Mucosa of stomach (tissue), 1 donor: ENCODE data around the gene NOD1.
"Not testable (repeated sequence)": the region's sequence is repeated elsewhere in the genome, so short reads cannot be mapped to it uniquely, and the experiment has no call there.

ENCODE experiments used
- H3K27me3 ChIP-seq: one replicate; pipeline ENCODE4 v1.7.0; 2013; ENCODE audit warnings: mild to moderate bottlenecking, low read length; ENCODE audit not compliant: control insufficient read depth, insufficient read depth
- H3K36me3 ChIP-seq: one replicate; pipeline ENCODE4 v1.7.0; 2013; ENCODE audit warnings: low read length; ENCODE audit not compliant: control insufficient read depth, insufficient read depth
- H3K4me1 ChIP-seq: one replicate; pipeline ENCODE4 v1.7.0; 2013; ENCODE audit warnings: mild to moderate bottlenecking, low read length; ENCODE audit not compliant: control insufficient read depth, insufficient read depth
- H3K4me3 ChIP-seq: one replicate; pipeline ENCODE4 v1.7.0; 2013; ENCODE audit warnings: low read length
- H3K9ac ChIP-seq: one replicate; pipeline ENCODE4 v1.7.0; 2013; ENCODE audit warnings: mild to moderate bottlenecking, low read length, moderate library complexity
- H3K9me3 ChIP-seq: one replicate; pipeline ENCODE4 v1.7.0; 2013; ENCODE audit warnings: mild to moderate bottlenecking, low read length, moderate library complexity; ENCODE audit not compliant: control insufficient read depth
- donor health status: Pancreatic carcinoma.

Gene NOD1, protein sequence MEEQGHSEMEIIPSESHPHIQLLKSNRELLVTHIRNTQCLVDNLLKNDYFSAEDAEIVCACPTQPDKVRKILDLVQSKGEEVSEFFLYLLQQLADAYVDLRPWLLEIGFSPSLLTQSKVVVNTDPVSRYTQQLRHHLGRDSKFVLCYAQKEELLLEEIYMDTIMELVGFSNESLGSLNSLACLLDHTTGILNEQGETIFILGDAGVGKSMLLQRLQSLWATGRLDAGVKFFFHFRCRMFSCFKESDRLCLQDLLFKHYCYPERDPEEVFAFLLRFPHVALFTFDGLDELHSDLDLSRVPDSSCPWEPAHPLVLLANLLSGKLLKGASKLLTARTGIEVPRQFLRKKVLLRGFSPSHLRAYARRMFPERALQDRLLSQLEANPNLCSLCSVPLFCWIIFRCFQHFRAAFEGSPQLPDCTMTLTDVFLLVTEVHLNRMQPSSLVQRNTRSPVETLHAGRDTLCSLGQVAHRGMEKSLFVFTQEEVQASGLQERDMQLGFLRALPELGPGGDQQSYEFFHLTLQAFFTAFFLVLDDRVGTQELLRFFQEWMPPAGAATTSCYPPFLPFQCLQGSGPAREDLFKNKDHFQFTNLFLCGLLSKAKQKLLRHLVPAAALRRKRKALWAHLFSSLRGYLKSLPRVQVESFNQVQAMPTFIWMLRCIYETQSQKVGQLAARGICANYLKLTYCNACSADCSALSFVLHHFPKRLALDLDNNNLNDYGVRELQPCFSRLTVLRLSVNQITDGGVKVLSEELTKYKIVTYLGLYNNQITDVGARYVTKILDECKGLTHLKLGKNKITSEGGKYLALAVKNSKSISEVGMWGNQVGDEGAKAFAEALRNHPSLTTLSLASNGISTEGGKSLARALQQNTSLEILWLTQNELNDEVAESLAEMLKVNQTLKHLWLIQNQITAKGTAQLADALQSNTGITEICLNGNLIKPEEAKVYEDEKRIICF

DNA sequence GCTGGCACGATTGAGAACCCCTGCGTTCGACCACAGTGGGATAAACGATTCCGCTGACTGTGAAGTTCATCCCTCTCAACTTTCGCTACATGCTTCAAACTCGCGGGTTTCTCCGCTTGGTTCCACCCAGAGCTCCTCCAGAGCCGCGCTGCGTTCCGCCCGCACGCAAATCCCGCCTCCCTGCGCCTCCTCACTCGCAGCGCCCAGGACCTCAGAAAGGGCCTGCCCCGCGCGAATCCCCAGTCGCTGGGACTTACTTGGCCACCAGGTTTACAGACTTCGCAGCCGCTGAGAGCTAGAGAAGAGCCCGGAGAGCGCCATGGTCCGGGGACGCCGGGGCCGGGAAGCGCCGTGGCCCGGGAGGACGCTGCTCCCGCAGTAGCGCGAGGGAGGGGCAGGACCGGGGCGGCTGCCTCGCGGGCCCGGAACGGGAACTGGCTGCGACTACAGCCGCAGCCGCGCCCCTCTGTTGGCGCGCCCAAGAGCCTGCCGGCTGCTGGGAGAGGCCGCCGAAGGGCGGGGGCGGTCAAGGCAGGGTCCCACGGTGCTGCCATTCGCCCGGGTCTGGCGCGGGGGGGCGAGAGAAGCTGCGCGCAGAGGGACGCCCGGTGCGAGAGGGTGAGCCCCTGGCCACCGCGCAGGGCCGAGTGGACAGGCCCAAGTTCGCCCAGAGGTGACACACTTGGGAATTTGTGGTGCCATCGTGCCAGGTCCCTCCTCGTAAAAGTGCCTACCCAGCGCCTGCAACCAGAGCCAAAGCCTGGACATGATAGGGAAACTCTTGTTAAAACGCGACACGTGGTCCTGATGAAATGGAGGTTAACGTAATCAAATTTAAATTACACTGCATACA lies at the start of gene NOD1:
Gene NOD1 (minus strand): TSS at position 436 of the 853 bp plus-strand sequence. CDS start 21,863 bp downstream, outside the sequence.
- Histone ChIP-seq H3K4me1 (peaks cover 31% of the 10 kb centered on the region), H3K4me3 (peak within 1 kb of the TSS; percentile 88), H3K36me3 (no peaks in the 10 kb centered on the region), H3K27me3 (no peaks in the 10 kb centered on the region), H3K9ac (peak within 1 kb of the TSS; percentile 70), H3K9me3 (no peaks in the 10 kb centered on the region)

DNA sequence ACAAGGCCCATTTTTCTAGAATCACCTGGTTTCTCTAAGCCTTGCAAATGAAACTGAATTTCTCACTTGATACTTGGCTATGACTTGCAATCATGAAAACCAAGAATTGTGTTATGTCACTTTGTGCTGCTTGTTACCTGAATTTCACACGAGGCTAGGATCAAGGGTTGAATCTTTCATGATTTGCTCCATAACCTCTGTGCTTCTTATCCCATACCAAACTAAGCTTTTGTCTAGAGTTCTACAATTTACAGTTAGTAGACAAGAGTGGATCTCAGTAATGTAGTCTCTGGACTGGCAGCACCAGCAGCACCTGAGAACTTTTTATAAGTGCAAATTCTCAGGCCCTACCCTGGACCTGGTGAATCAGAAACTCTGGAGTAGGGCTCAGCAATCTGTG lies 48.7 kb upstream of the NOD1 start:
- not testable (repeated sequence) for H3K9me3 ChIP-seq, H3K27me3 ChIP-seq

DNA sequence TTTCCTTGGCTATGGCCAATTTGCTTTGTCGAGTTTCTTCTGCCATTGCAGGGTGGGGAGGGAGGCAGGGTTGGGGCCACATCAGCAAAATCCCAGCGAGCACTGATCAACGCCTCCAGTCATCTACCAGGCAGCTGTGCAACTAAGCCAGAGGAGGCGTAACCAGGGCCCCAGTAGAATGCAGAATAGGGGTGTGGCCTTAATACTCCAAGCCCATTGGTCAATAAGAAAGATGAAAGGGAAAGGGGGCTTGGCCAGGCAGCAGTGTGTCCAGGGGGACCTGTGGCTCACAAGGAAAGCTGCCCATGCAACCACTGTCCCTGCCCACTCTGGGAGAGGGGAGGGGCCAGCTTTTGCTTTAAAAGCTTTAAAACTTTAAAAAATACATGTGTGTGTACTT lies 47.6 kb upstream of the NOD1 start:
- H3K4me3 ChIP-seq = no peak overlapping the region
- no peaks in the 10 kb centered on the region for H3K9me3 ChIP-seq
- H3K9ac ChIP-seq = no peak overlapping the region

More for the DNA sequence above, 48.7 kb upstream of the NOD1 start:
- not testable (repeated sequence) for H3K9ac ChIP-seq, H3K4me3 ChIP-seq, H3K36me3 ChIP-seq
- peaks cover 17% of the 10 kb centered on the region for H3K4me1 ChIP-seq

DNA sequence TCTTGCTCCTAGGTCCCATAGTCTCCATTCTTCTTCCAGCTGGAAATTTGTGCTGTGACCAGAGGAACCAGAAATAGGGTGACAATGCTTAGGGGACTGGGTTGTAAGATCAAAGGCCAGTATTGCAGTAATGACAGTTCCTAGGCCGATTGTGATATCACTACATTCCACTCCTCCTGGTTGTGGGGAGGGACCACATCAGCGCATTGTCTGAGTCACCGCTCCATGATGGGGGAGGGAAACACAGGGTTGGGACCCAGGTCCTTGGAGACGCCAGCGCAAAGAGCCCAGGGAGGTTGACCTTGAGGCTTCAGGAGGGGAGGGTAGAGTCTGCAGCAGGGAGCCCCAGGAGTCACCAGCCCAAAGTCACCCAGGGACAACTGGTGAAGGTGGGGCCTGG lies 46.8 kb upstream of the NOD1 start:
- no peaks in the 10 kb centered on the region for H3K27me3 ChIP-seq
- no peak overlapping the region for H3K4me3 ChIP-seq
- no peak overlapping the region for H3K9ac ChIP-seq
- H3K9me3 ChIP-seq = no peaks in the 10 kb centered on the region
- H3K4me1 ChIP-seq = peaks cover 21% of the 10 kb centered on the region
- no peaks in the 10 kb centered on the region for H3K36me3 ChIP-seq

More for the DNA sequence above, 47.6 kb upstream of the NOD1 start:
- Histone ChIP-seq H3K4me1 (peaks cover 17% of the 10 kb centered on the region), H3K27me3 (no peaks in the 10 kb centered on the region), H3K36me3 (no peaks in the 10 kb centered on the region)

DNA sequence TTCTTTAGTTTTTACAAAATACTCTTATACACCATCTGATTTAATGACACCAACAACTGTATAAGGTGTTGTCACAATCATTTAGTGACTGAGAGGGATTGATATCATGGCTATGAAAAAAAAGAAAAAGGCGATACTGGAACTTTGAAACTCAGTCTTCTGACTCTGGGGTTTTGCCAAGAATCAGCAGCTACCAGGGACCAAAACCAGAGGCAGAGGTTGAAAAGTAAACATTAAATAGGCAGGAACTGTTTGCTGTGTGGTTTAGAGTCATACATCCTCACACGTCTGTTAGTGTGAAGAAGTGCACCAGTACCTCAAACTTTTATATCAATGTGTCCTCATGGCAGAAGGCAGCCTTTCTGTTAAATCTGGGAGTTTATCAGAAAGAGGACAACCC lies 46.0 kb upstream of the NOD1 start:
- Histone ChIP-seq H3K9me3 (no peaks in the 10 kb centered on the region), H3K4me1 (peaks cover 22% of the 10 kb centered on the region), H3K27me3 (no peaks in the 10 kb centered on the region), H3K9ac (no peak overlapping the region), H3K4me3 (no peak overlapping the region), H3K36me3 (no peaks in the 10 kb centered on the region)

DNA sequence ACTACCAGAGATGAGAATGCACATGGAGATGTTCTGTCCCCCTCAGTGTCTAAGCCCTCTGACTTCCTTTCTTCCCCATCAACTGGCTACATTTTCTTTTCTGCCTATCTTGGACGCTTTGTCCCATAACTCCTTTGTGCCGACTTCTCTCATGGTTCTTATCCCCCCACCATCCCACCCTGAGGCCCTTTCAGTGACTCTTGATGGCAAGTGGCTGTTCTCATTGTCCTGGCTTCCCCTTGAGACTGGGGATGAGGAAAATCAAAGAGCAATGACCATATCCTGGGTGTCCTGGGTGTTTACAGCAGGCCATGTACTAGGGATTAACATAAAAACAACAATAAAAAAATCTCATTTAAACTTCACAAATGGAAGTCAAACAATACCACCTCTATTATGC lies 44.9 kb upstream of the NOD1 start:
- H3K4me3 ChIP-seq = no peak overlapping the region
- H3K9ac ChIP-seq = no peak overlapping the region
- no peaks in the 10 kb centered on the region for H3K27me3 ChIP-seq
- H3K9me3 ChIP-seq = no peaks in the 10 kb centered on the region
- H3K4me1 ChIP-seq = peaks cover 22% of the 10 kb centered on the region
- no peaks in the 10 kb centered on the region for H3K36me3 ChIP-seq

DNA sequence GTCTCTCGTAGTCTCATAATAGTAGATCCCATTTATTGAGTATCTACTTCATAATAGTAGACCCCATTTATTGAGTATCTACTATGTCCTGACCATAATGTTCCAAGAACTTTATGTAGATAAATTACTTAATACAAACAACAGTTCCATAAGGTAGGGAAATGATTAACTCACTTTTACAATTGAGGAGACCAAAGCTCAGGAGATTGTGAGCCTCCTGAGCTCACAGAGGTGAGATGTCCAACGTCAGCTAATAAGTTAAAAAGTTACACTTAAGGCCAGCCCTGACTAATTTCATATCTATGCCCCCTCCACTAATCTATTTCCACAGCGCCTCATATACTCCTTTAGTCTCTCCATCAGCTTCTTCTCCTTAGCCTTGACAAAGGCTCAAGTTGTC lies 43.6 kb upstream of the NOD1 start:
- H3K9ac ChIP-seq = no peak overlapping the region
- no peaks in the 10 kb centered on the region for H3K27me3 ChIP-seq
- no peaks in the 10 kb centered on the region for H3K9me3 ChIP-seq
- H3K36me3 ChIP-seq = no peaks in the 10 kb centered on the region
- H3K4me3 ChIP-seq = no peak overlapping the region
- peaks cover 22% of the 10 kb centered on the region for H3K4me1 ChIP-seq

DNA sequence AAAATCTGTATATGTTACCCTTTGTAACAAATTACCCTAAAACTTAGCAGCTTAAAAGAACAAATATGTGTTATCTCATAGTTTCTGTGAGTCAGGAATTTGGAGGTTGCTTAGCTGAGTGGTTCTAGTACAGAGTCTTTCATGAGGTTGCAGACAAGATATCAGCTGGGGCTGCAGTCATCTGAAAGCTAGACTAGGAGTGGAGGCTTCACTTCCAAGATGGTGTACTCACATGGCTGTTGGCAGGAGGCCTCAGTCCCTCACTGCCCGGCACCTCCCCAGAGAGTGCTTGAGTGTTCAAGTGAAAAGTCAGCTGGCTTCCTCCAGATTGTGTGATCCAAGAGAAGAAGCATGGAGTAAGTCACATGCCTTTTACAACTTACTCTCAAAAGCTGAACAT lies 42.9 kb upstream of the NOD1 start:
- H3K36me3 ChIP-seq = no peaks in the 10 kb centered on the region
- no peaks in the 10 kb centered on the region for H3K9me3 ChIP-seq
- no peak overlapping the region for H3K9ac ChIP-seq
- no peaks in the 10 kb centered on the region for H3K27me3 ChIP-seq
- no peak overlapping the region for H3K4me3 ChIP-seq
- H3K4me1 ChIP-seq = peaks cover 22% of the 10 kb centered on the region

DNA sequence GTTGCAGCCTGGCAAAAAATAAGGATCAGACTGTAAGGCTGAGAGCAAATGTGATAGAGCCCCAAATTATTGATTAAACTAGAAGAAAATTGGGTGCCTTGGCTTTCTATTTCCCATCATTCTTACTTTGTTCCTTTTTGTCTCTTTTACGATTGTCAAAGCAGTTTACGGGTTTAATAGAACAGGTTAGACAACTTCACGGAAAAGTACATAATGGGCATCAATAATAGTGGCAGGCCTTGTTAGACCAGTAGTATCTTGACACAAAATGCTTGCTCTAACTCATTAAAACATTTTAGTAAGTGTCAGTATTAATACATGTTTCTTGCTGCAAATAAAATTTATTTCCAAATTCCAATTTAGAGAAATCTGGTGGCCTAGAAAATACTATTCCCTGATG lies 40.5 kb upstream of the NOD1 start:
- Histone ChIP-seq H3K27me3 (no peaks in the 10 kb centered on the region), H3K9me3 (no peaks in the 10 kb centered on the region), H3K4me1 (peaks cover 6% of the 10 kb centered on the region), H3K4me3 (no peak overlapping the region), H3K36me3 (no peaks in the 10 kb centered on the region), H3K9ac (no peak overlapping the region)

DNA sequence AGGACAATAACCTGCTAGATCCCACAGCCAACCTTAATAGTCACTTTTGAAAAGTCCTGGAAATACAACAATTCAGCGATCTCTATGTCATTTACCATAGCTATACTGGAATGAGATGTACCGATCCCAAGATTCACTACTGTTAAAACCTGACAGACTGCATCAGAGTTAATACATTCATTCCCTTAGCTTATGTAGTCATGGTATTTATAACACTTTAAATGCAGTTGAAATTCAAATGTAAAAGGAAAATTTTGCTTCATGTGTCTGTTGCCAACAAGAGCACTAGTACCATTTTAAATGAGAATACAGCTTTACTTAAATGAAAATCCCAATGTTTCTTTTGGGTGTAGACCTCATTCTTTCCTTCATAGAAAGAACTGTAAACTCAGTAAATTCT lies 37.2 kb upstream of the NOD1 start:
- no peaks in the 10 kb centered on the region for H3K27me3 ChIP-seq
- H3K36me3 ChIP-seq = no peaks in the 10 kb centered on the region
- H3K4me1 ChIP-seq = peaks cover 4% of the 10 kb centered on the region
- H3K4me3 ChIP-seq = no peak overlapping the region
- no peaks in the 10 kb centered on the region for H3K9me3 ChIP-seq
- no peak overlapping the region for H3K9ac ChIP-seq

DNA sequence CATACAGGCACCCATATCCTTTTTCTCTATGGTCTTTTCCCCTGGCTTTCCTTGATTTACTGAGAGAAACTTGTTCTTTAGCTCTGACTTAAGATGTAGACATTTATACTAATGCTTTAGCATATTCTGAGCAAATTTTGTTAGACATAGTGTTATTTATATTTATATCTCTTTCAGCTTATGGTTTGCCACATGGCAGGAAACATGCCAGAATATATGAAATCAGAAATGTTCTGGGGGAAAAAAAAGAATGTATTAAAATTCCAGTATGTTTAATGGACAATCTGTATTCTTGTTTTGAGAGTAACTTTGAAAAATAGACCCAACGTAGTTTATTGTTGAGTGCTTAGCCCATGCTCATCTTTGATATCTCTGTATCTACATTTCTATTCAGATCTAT lies 36.2 kb upstream of the NOD1 start:
- Histone ChIP-seq H3K36me3 (no peaks in the 10 kb centered on the region), H3K9me3 (no peaks in the 10 kb centered on the region), H3K27me3 (no peaks in the 10 kb centered on the region), H3K4me1 (peaks cover 7% of the 10 kb centered on the region), H3K9ac (no peak overlapping the region), H3K4me3 (no peak overlapping the region)
